HepG2 (cell line): ENCODE data around the gene NR3C2. TPM values are rescaled to one million over a fixed set of nuclear protein-coding genes. Genes with fewer than 3 reads are reported as not detected.

Experiments used
- ATAC-seq: fragments of 200-7000 bp; cut with Tn5 transposase; 3 replicates; pipeline ENCODE4 v1.9.1; 2020; ENCODE audit warnings: mild to moderate bottlenecking, moderate library complexity
- BruUV-seq: library from RNA; stranded (reverse); fragments of 400-500 nt; replicated peaks from 2 replicates; lab custom pipeline; 2021; lab: Mats Ljungman, UMichigan
- CTCF ChIA-PET: fragments of 300-600 bp; formaldehyde crosslinking; extraction: SDS; loops from one replicate; lab custom pipeline; 2021; ENCODE audit warnings: low total read pairs, inconsistent platforms, low intra/inter-chr PET ratio; lab: Yijun Ruan, JAX
- POLR2A ChIA-PET: fragments of 350-600 bp; sonication (Branson Sonifier 250); formaldehyde crosslinking; loops from one replicate; lab custom pipeline; 2020; ENCODE audit warnings: antibody characterized with exemption, inconsistent platforms; lab: Yijun Ruan, JAX
- DNase-seq: peaks from one replicate; pipeline ENCODE4 v3.0.0-alpha.2; 2015; ENCODE audit warnings: low spot score
- FAIRE-seq: peaks from 3 replicates; lab custom pipeline; 2011; peaks lifted over from hg19 to GRCh38; lab: Jason Lieb, UNC
- H2AFZ ChIP-seq: one replicate; pipeline ENCODE4 v1.6.1; 2011; ENCODE audit warnings: low read length, inconsistent platforms
- H3K27ac ChIP-seq: fragments of 300-600 bp; 3 replicates; pipeline ENCODE4 v1.8.0; 2011; ENCODE audit warnings: mixed run types, mild to moderate bottlenecking, mixed read lengths, low read length, inconsistent platforms; ENCODE audit not compliant: insufficient read depth; ENCODE audit errors: extremely low read length
- H3K27me3 ChIP-seq, 2 experiments: fragments of 200-600 bp in 1 of 2; 2 replicates in 1 of 2; 3 replicates in 1 of 2; pipeline versions ENCODE4 v1.6.0 to v1.8.0; 2011; ENCODE audit warnings: low read length in 2 of 2, mild to moderate bottlenecking in 2 of 2, moderate library complexity in 2 of 2, inconsistent platforms in 1 of 2; ENCODE audit not compliant: insufficient read depth in 2 of 2, control insufficient read depth in 1 of 2
- H3K36me3 ChIP-seq, 2 experiments: fragments of 200-600 bp in 1 of 2; replicated peaks in 1 of 2; 2 replicates in 1 of 2; 3 replicates in 1 of 2; pipeline versions ENCODE4 v1.5.1 to v1.8.0; 2011; ENCODE audit warnings: low read length in 2 of 2, inconsistent platforms in 1 of 2; ENCODE audit not compliant: insufficient read depth in 2 of 2, control insufficient read depth in 1 of 2
- H3K4me1 ChIP-seq: 2 replicates; pipeline ENCODE4 v1.5.1; 2012; ENCODE audit warnings: low read length, inconsistent platforms; ENCODE audit not compliant: insufficient read depth
- H3K4me2 ChIP-seq: 2 replicates; pipeline ENCODE4 v1.6.0; 2011; ENCODE audit warnings: low read depth, low read length, inconsistent platforms
- H3K4me3 ChIP-seq, 3 experiments: fragments of 200-600 bp in 1 of 3; sonication (generic), shearing (Covaris generic) in 1 of 3; replicated peaks in 1 of 3; 2 replicates each; pipeline ENCODE4 v1.5.1; 2011 to 2016; ENCODE audit warnings: low read length in 3 of 3, inconsistent platforms in 2 of 3, low read depth in 2 of 3, mild to moderate bottlenecking in 2 of 3, control low read depth in 1 of 3, mixed read lengths in 1 of 3; ENCODE audit not compliant: insufficient read depth in 1 of 3
- H3K79me2 ChIP-seq: one replicate; pipeline ENCODE4 v1.6.1; 2011; ENCODE audit warnings: low read length, inconsistent platforms; ENCODE audit not compliant: insufficient read depth
- H3K9ac ChIP-seq: 2 replicates; pipeline ENCODE4 v1.6.0; 2011; ENCODE audit warnings: mild to moderate bottlenecking, low read depth, low read length, inconsistent platforms; ENCODE audit not compliant: insufficient read depth
- H3K9me3 ChIP-seq: 2 replicates; pipeline ENCODE4 v1.5.1; 2012; ENCODE audit warnings: mild to moderate bottlenecking, low read length
- H4K20me1 ChIP-seq: 2 replicates; pipeline ENCODE4 v1.6.0; 2011; ENCODE audit warnings: inconsistent platforms, mild to moderate bottlenecking, low read length, moderate library complexity; ENCODE audit not compliant: insufficient read depth
- CENPT ChIP-seq: sonication (generic); formaldehyde crosslinking; IDR thresholded peaks from 2 replicates; pipeline ENCODE4 v1.8.0; 2022; ENCODE audit warnings: low read depth, mild to moderate bottlenecking, moderate library complexity, missing genetic modification reagents
- CREB1 ChIP-seq, 2 experiments: fragments of 450-650 bp in 1 of 2; IDR thresholded peaks; 2 replicates each; pipeline ENCODE4 v1.6.1; 2016 to 2017; ENCODE audit warnings: control low read depth in 1 of 2, mild to moderate bottlenecking in 1 of 2, missing compliant biosample characterization in 1 of 2, missing genetic modification characterization in 1 of 2
- EP300 ChIP-seq, 3 experiments: sonication (generic) in 1 of 3; formaldehyde crosslinking in 1 of 3; IDR thresholded peaks; 2 replicates each; pipeline versions ENCODE4 v1.5.1 to v1.6.1; 2011 to 2020; ENCODE audit warnings: low read depth in 2 of 3, low read length in 2 of 3, borderline replicate concordance in 1 of 3, improper control_type of control experiment in 1 of 3, mild to moderate bottlenecking in 1 of 3, missing genetic modification reagents in 1 of 3, moderate library complexity in 1 of 3
- GLI4 ChIP-seq: sonication (generic); formaldehyde crosslinking; IDR thresholded peaks from 2 replicates; pipeline ENCODE4 v1.5.1; 2020; ENCODE audit warnings: missing genetic modification reagents, mild to moderate bottlenecking, moderate library complexity, borderline replicate concordance
- IRF2 ChIP-seq: IDR thresholded peaks from 2 replicates; pipeline ENCODE4 v1.6.1; 2018; ENCODE audit warnings: missing genetic modification reagents, missing compliant biosample characterization
- SRF ChIP-seq: IDR thresholded peaks from 2 replicates; pipeline ENCODE4 v1.6.1; 2011; ENCODE audit warnings: mild to moderate bottlenecking, low read depth, low read length, moderate library complexity
- SUZ12 ChIP-seq: fragments of 150-350 bp; IDR thresholded peaks from 2 replicates; pipeline ENCODE4 v1.6.1; 2014; ENCODE audit warnings: low read depth, low read length
- ZEB1 ChIP-seq: IDR thresholded peaks from 2 replicates; pipeline ENCODE4 v1.6.1; 2012; ENCODE audit warnings: mild to moderate bottlenecking, low read depth, inconsistent platforms; ENCODE audit not compliant: insufficient replicate concordance
- ZNF235 ChIP-seq: sonication (generic); formaldehyde crosslinking; IDR thresholded peaks from 2 replicates; pipeline ENCODE4 v1.8.1; 2023; ENCODE audit warnings: mild to moderate bottlenecking, missing genetic modification reagents, borderline replicate concordance
- ZNF24 ChIP-seq: fragments of 450-650 bp; IDR thresholded peaks from 2 replicates; pipeline ENCODE4 v1.6.1; 2017; ENCODE audit warnings: antibody characterized with exemption, mild to moderate bottlenecking
- ZNF549 ChIP-seq: sonication (generic); formaldehyde crosslinking; IDR thresholded peaks from 2 replicates; pipeline ENCODE4 v1.5.0; 2020; ENCODE audit warnings: missing genetic modification reagents
- ZNF777 ChIP-seq: sonication (generic); formaldehyde crosslinking; IDR thresholded peaks from 2 replicates; pipeline ENCODE4 v1.4.0; 2020; ENCODE audit warnings: missing genetic modification reagents
- WGBS: methylation state at CpG from one replicate; pipeline ENCODE4 v1.1.6; 2017; ENCODE audit warnings: low lambda C conversion rate; 5-methylcytosine and 5-hydroxymethylcytosine counted together
- in situ Hi-C: cut with HindIII; loops from 2 replicates; pipeline ENCODE4 v1.10.0; 2017; ENCODE audit warnings: low pct_unique_long_range_greater_than_20kb; ENCODE audit not compliant: extremely low pct_ligation_motif_present
- intact Hi-C: fragments of 100-400 bp; cut with micrococcal nuclease; formaldehyde crosslinking; loops from one replicate; pipeline ENCODE4 v1.10.0; 2022; ENCODE audit not compliant: unreplicated experiment
- polyA plus RNA-seq, 8 experiments: library from polyadenylated mRNA; depleted of rRNA in 3 of 8; stranded (reverse) in 7 of 8; unstranded in 1 of 8; fragments of >200 nt; fragmentation: Illumina TruSeq in 4 of 8; extraction: Trizol in 4 of 8; gene quantifications; 2 replicates each; pipeline versions ENCODE4 v1.2.1 to v1.2.3, GENCODE V29; 2011 to 2016; ENCODE audit warnings: low read depth in 4 of 8, missing spikeins in 1 of 8, mixed read lengths in 1 of 8; ENCODE audit not compliant: insufficient read depth in 1 of 8
- total RNA-seq, 5 experiments: library from RNA; depleted of rRNA; stranded (reverse); fragments of >200 nt; fragmentation: Illumina TruSeq; extraction: Trizol; gene quantifications; 2 replicates each; pipeline ENCODE4 v1.2.3, GENCODE V29; 2016; ENCODE audit warnings: low read depth in 1 of 5
- TF ChIP-seq, protein P1 (sequence below): sonication (generic); formaldehyde crosslinking; IDR thresholded peaks from 2 replicates; pipeline ENCODE4 v1.8.1; 2023; ENCODE audit warnings: mild to moderate bottlenecking, missing genetic modification reagents

The NR3C2 gene
- total and polyA plus RNA-seq, 2 of the 13 experiments (the other 11 are each of a cell fraction or from before 2014, with no cell fraction given): 0.26 to 0.46 TPM

DNA sequence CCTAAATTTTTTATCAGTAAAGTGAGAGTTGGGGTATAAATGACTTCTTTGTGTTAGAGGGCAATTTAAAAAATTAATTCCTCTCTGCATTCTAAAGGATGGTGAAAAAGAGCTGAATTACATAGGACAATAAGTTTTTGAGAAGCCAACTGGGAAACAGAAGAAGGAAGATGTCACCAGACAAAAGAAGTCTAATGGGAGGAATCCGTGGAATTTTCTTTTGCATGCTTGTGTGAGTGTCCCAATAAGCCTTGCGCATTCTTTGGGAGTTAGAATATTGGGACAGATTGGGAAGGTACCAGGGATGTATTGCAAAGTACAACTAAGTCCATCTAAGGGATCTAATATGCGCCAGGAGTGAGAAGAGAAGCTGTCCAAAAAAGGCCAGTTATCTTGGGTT, 35.1 kb upstream of the NR3C2 start:
- CTCF ChIA-PET: no interaction called here
- no peaks in the 10 kb centered on the region for H3K9me3 ChIP-seq
- no peak overlapping the region for H3K27ac ChIP-seq
- WGBS: 0% methylated on average over 3 of the region's 3 CpGs
- BruUV-seq: no TSS peak
- H3K9ac ChIP-seq: no peak overlapping the region
- no peaks in the 10 kb centered on the region for H3K79me2 ChIP-seq
- ATAC-seq (no peak), FAIRE-seq (no peak), DNase-seq (no peak)
- H4K20me1 ChIP-seq: 0 out of 2 replicates have a peak, but pooled peaks cover 2% of the 10 kb centered on the region
- no peak overlapping the region for H2AFZ ChIP-seq
- in situ Hi-C loops (no loop called here), intact Hi-C loops (no loop called here)
- no peaks in the 10 kb centered on the region for H3K27me3 ChIP-seq
- TF ChIP-seq IRF2 (CRISPR knock-in tag): no peak
- TF ChIP-seq ZNF777 (CRISPR knock-in tag): no peak
- no peak for TF ChIP-seq ZNF235
- TF ChIP-seq SUZ12: no peak
- TF ChIP-seq ZNF24: no peak
- TF ChIP-seq EP300 (IDR thresholded peaks at IDR 0.05; ENCODE audit: low read depth in 2 of 2, low read length in 2 of 2): no peak
- TF ChIP-seq EP300 (CRISPR knock-in tag; IDR thresholded peaks at IDR 0.05; ENCODE audit: borderline replicate concordance): no peak
- TF ChIP-seq SRF: no peak
- no peak for TF ChIP-seq ZNF549 (CRISPR knock-in tag)
- no peak for TF ChIP-seq GLI4
- TF ChIP-seq, protein P1, sequence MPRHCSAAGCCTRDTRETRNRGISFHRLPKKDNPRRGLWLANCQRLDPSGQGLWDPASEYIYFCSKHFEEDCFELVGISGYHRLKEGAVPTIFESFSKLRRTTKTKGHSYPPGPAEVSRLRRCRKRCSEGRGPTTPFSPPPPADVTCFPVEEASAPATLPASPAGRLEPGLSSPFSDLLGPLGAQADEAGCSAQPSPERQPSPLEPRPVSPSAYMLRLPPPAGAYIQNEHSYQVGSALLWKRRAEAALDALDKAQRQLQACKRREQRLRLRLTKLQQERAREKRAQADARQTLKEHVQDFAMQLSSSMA (CRISPR knock-in tag): no peak
- TF ChIP-seq CREB1 (IDR thresholded peaks at IDR 0.05): no peak
- TF ChIP-seq CREB1 (CRISPR knock-in tag; IDR thresholded peaks at IDR 0.05): no peak
- TF ChIP-seq ZEB1: no peak
- no peak for TF ChIP-seq CENPT
- no peak overlapping the region for H3K4me3 ChIP-seq
- H3K36me3 ChIP-seq: no peaks in the 10 kb centered on the region
- H3K4me2 ChIP-seq: no peak overlapping the region
- H3K4me1 ChIP-seq: no peaks in the 10 kb centered on the region
- POLR2A ChIA-PET: no interaction called here
